HG03095 (cell line): ENCODE data around the gene HIBADH.

ENCODE experiments used
- ATAC-seq: cut with Tn5 transposase; IDR thresholded peaks from one replicate; pipeline ENCODE4 v1.9.1; 2021; ENCODE audit warnings: moderate library complexity; ENCODE audit not compliant: unreplicated experiment

HIBADH gene

GRCh38 chr7:27662490-27663205 lies at the start of gene HIBADH:
Gene HIBADH, minus strand, starts transcription at chr7:27662883. Its CDS starts 95 bp downstream, at chr7:27662788.
- ATAC-seq = peak; percentile 99

- no peak for ATAC-seq
Observed at GRCh38 chr7:27712217-27712616, 49.5 kb upstream of the HIBADH start.

DNA sequence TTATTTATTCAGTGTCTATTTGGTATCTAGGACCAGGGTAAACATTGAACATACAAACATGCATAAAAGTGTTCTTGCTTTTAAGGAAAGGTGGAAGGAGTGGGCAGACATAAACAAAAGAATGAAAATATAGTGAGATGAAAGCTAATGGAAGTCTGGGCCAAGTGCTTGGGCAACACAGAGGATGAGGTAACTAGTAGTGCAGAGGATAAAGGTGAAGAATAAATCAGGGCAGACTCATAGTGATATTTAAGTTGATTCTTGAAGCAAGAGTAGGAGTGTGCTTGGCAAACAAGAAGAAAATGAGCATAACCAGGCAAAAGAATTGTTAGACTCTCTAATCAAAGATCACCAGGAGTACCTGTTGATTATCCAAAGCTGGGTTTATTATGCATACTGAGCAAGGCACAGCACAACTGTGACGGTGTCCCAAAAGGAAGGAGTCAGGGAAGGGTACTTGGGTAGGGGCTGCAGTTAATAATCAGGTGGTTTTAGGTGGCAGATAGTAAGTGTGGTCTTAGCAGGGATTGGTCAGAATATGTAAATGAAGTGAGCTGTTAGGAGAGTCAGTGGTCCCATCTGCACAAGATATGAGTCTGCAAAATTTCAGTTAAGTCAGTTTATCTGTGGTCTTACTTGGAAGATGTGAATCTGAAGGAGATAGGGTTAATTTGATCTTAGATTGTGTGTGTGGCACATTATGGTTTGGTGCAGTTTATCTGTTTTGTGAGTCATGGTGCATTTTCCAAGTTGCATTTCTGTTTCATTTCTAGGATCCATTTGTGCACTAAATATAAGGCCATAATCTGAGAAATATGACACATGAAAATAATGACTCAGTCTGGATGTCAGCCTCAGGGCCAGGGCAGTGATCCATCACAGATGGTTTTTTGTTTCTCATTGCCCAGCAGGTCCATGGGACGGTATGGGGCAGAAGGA lies 46.7 kb upstream of the HIBADH start:
- no peak for ATAC-seq

DNA sequence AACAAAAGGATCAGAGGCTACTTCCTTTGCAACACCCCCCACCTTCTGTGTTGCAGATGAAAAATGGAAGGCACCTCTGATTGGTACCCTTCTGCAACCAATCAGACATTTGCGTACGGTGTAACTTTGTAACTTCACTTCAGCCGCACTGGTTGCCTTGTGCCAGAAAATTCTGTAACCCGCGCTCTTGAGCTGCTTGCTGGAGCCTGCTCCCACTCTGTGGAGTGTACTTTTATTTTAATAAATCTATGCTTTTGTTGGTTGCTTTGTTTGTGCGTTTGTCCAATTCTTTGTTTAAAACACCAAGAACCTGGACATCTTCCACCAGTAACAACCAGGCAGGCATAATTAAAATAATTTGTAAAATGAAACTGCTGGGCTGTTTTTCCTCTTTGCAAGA lies 45.8 kb upstream of the HIBADH start:
- ATAC-seq = no peak

DNA sequence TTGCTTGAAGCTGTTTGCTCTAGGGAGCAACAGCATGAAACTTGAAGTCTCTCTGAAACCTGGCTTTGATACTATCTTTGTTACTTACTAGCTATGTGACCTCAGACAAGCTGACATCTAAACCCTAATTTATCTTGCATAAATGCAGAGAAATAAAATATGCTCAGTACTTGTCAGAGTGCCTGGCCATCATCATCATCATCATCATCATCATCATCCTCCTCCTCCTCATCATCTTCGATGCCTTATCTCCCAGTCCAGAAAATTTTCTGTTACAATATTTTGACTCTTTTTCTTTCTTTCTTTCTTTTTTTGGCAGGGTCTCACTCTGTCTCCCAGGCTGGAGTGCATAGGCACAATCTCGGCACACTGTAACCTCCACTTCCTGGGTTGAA lies 42.5 kb upstream of the HIBADH start:
- ATAC-seq = no peak

DNA sequence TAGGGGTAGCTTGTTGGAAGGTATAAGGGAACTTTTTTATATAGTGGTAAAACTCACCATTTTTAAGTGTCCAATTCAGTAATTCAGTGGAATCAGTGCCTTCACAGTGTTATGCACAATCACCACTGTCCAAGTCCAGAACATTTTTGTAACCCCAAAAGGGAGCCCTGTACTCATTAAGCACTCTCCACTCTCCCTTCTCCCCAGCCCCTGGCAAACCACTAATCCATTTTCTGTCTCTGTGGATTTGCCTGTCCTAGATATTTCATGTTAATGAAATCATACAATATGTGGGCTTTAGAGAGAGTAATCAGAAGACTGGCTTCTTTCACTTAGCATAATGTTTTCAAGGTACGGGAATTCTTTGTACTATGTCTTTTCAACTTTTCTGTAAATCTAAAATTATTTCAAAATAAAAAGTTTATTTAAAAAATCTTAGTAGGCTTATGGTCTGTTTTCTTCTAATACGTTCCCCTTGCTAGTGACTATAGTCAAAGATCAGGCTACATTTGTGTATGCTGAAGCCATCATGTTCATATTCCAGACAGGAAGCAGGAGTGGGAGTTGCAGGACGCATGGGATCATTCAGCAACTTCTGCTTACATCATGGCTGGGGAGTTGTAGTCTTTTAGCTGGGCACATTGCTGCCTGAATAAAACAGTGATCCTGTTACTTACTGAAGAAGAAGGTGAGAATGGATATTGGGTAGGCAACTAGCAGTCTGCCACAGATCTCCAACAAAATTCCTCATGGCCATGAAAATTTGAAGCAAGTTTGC lies 41.9 kb upstream of the HIBADH start:
- ATAC-seq = no peak

DNA sequence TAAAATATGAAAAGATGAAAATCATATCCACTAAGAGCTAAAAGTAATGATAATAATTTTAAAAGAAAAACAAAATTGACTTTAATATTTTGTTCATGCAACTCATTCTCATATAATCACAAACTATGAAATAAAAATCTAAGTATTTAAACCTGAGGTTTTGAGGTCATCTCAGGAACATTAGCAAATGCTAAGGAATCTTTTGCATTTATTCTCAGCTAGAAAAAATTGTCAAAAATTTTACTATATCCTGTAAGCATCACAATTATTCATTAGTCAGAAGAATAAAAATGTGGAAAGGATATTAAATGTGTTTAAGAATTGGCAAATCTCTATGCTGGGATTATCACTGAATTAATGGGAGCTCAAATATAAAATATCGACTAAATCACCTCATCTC lies 40.5 kb upstream of the HIBADH start:
- ATAC-seq = no peak

DNA sequence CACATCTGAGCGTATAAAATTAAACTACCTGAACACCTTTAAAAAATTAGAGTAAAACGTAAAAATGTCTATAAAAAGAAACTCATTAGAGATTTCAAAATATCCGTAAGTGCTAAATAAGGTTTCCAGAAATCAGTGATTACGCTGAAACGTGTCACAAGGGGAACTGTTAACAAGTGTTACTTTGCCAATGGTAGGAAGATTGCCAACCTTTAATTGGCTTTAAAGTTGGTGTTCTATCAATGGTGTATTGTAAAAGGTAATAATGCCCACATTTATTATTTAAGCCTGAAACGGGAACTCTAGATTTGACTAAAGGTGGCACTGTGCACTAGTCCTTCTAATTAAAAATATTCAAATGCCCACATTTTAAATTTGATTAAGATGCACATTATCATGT lies 37.8 kb upstream of the HIBADH start:
- ATAC-seq = no peak

DNA sequence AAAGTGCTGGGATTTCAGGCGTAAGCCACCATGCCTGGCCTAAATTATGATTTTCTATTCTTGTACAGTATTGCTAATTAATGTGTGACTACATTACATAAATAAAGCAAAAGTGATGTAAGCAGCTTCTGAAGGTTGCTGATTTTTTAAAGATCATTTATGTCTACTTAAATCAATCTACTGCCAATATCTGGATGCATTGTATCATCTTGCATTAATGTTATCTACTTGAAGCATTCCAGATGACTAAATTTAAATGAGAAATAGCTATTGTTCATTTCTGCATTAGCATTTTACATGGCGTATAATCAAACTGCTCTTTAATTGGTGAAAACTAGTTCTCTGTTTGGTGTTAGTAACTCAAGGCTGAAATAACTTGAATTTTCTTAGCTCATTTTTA lies 37.1 kb upstream of the HIBADH start:
- ATAC-seq = no peak

DNA sequence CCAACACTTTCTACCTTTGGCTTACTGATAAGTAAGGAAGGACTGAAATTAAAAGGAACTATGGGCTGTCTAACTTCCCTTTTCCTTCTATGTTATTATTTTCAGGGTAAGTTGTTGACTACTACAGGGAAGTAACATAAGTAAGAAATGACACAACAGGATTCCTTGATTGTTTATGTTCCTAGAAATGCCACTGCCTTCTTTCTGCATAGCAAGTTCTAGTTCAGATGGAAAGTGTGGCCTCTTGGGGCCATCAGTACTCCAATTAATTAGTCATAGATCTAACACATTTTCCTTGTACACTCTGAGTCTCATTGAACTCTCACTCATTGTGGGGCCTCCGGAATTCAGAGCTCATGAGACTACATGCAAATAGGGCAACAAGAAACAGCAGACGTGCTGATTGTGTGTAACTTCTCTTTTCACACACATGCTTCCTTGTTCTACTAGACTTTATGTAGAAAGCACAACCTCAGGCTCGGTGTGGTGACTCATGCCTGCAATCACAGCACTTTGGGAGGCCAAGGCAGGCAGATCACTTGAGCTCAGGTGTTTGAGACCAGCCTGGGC lies 35.3 kb upstream of the HIBADH start:
- peak; percentile 93 for ATAC-seq

DNA sequence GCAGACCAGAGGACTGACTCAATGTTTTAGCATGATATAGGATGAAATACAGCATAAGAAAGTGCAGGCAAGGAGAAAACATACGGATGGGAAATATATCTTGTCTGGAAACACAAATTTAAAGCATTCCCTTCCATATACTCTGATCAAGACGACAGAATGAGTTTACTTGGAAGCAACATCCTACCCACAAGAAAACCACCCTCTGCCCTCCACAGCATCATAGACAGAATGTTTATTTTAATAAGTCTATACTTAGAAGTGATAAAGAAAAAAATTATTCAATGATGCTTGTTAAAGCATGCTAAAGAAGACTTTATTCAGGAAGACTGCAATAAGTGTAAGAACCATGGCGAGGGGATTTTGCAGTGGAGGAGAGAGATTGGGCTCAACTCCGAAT lies 32.4 kb upstream of the HIBADH start:
- no peak for ATAC-seq

GRCh38 chr7:27693794-27694193 lies 31.1 kb upstream of the HIBADH start:
- no peak for ATAC-seq

GRCh38 chr7:27690649-27691048 lies 28.0 kb upstream of the HIBADH start:
- ATAC-seq = no peak

- ATAC-seq = no peak
Observed at GRCh38 chr7:27689591-27690164, 27.0 kb upstream of the HIBADH start.

DNA sequence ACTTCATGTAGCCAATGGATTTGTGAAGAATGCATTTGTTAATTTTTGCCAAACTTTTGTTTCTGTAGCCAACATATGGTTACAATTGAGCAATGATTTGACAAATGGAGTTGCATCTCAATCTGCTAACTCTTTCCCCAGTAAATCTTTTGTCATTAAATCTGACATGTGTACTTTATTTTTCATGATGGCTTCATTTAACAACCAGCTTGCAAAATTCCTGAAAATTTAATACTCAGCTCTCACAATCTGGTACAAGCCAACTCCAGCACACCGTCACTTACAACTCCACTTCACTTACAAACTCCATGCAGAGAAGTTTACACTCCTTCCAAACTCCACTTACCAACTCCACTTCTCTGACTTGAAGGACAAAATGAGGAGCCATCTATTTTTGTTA lies 26.5 kb upstream of the HIBADH start:
- no peak for ATAC-seq

GRCh38 chr7:27688646-27689045 lies 26.0 kb upstream of the HIBADH start:
- ATAC-seq = no peak

GRCh38 chr7:27688056-27688455 lies 25.4 kb upstream of the HIBADH start:
- ATAC-seq = no peak

DNA sequence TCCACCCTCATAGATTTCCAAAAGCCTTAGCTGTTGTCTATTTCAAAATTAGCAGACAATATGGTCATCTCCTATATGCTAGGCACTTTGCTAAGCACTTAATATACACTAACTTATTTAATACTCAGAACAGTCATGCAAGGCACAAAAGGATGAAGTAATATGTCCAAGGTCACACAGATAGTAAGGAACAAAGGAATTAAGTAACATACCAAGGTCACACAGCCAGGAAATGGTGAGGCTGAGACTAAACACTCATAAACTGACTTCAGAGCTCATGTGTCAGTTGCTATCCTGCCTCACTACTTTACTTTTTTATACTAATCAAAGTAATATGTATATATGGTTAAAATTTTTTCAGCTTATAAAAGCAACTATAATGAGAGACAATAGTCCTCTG lies 23.6 kb upstream of the HIBADH start:
- ATAC-seq = no peak

DNA sequence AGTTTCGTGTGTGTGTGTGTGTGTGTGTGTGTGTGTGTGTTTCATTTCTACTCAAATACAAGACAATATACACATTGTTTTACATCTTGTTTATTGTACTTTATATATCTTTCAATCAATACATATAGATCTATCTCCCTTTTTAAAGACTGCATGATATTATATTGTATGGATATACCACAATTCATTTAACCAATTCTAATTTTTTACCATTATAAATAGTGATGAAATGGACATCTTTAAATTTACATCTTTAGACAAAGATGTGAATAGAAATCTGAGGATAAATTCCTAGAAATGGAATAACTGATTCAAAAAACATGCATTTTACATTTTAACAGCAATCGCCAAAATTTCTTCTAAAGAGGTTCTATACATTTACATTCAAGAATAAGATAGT lies 23.2 kb upstream of the HIBADH start:
- ATAC-seq = no peak

DNA sequence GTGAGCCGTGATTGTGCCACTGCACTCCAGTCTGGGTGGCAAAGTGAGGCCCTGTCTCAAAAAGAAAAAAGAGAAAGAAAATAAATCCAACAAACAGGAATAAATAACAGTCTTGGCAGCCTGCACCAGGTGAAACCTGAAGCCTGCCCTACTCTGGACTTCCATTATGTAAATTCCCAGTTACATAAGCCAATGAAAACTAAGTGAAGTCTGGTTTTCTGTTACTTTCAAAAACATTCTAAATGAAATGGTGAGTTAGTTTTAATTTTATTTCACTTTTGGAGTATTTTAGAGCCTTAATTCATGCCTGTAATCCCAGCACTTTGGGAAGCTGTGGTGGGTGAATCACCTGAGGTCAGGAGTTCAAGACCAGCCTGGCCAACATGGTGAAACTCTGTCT lies 22.5 kb upstream of the HIBADH start:
- ATAC-seq = no peak

GRCh38 chr7:27684491-27684890 lies 21.8 kb upstream of the HIBADH start:
- no peak for ATAC-seq
